Liver (tissue), 9 donors: ENCODE measurements around the gene PARD3B. TPM values are rescaled to one million over a fixed set of nuclear protein-coding genes. Genes with fewer than 3 reads are reported as not detected.

Source experiments
- DNase-seq: peaks from one replicate; pipeline ENCODE4 v3.0.0-alpha.2; 2017; ENCODE audit warnings: low spot score
- H3K27ac ChIP-seq, 2 donors: one replicate each; pipeline ENCODE4 v1.7.0; 2013; ENCODE audit warnings: inconsistent platforms in 2 of 2, low read length in 2 of 2, control low read depth in 1 of 2, low read depth in 1 of 2, mild to moderate bottlenecking in 1 of 2
- H3K27me3 ChIP-seq, 4 donors: one replicate each; pipeline versions ENCODE4 v1.6.1 to v1.7.0; 2013; ENCODE audit warnings: low read length in 3 of 4, inconsistent platforms in 1 of 4, mild to moderate bottlenecking in 1 of 4, moderate library complexity in 1 of 4; ENCODE audit not compliant: control insufficient read depth in 4 of 4, insufficient read depth in 4 of 4
- H3K36me3 ChIP-seq, 4 donors: one replicate each; pipeline versions ENCODE4 v1.6.1 to v1.7.0; 2013; ENCODE audit warnings: low read length in 3 of 4, mild to moderate bottlenecking in 3 of 4, low read depth in 1 of 4, moderate library complexity in 1 of 4; ENCODE audit not compliant: control insufficient read depth in 4 of 4, insufficient read depth in 3 of 4
- H3K4me1 ChIP-seq, 4 donors: one replicate each; pipeline versions ENCODE4 v1.6.1 to v1.7.0; 2013; ENCODE audit warnings: low read length in 3 of 4, mild to moderate bottlenecking in 3 of 4, moderate library complexity in 1 of 4; ENCODE audit not compliant: control insufficient read depth in 4 of 4, insufficient read depth in 4 of 4
- H3K4me3 ChIP-seq, 3 donors: one replicate each; pipeline versions ENCODE4 v1.6.1 to v1.7.0; 2013; ENCODE audit warnings: low read length in 3 of 3, control low read depth in 1 of 3, low read depth in 1 of 3, mild to moderate bottlenecking in 1 of 3
- H3K9ac ChIP-seq, 2 donors: one replicate each; pipeline ENCODE4 v1.7.0; 2013; ENCODE audit warnings: low read length in 2 of 2, mild to moderate bottlenecking in 2 of 2, moderate library complexity in 2 of 2, control low read depth in 1 of 2, low read depth in 1 of 2
- H3K9me3 ChIP-seq, 4 donors: one replicate each; pipeline versions ENCODE4 v1.6.1 to v1.7.0; 2013; ENCODE audit warnings: low read length in 3 of 4; ENCODE audit not compliant: control insufficient read depth in 4 of 4
- ATF3 ChIP-seq: IDR thresholded peaks from 2 replicates; pipeline ENCODE4 v1.6.1; 2016; ENCODE audit warnings: antibody characterized with exemption
- EGR1 ChIP-seq, 2 donors: IDR thresholded peaks; 2 replicates each; pipeline ENCODE4 v1.6.1; 2016 to 2018; ENCODE audit warnings: antibody characterized with exemption in 2 of 2, low read depth in 2 of 2
- FOXA2 ChIP-seq: IDR thresholded peaks from 2 replicates; pipeline ENCODE4 v1.6.1; 2016; ENCODE audit warnings: antibody characterized with exemption
- GABPA ChIP-seq, 2 donors: IDR thresholded peaks in 1 of 2; conservative IDR thresholded peaks in 1 of 2; 2 replicates each; pipeline ENCODE4 v1.6.1; 2016; ENCODE audit warnings: antibody characterized with exemption in 2 of 2, mild to moderate bottlenecking in 1 of 2, moderate library complexity in 1 of 2
- HNF4A ChIP-seq, 2 donors: conservative IDR thresholded peaks; 2 replicates each; pipeline ENCODE4 v1.6.1; 2016; ENCODE audit warnings: antibody characterized with exemption in 2 of 2, mild to moderate bottlenecking in 2 of 2
- HNF4G ChIP-seq: IDR thresholded peaks from 2 replicates; pipeline ENCODE4 v1.6.1; 2016; ENCODE audit warnings: antibody characterized with exemption
- JUND ChIP-seq, 2 donors: IDR thresholded peaks; 2 replicates each; pipeline ENCODE4 v1.6.1; 2016; ENCODE audit warnings: antibody characterized with exemption in 2 of 2
- NR2F2 ChIP-seq: IDR thresholded peaks from 2 replicates; pipeline ENCODE4 v1.6.1; 2016; ENCODE audit warnings: antibody characterized with exemption
- RXRA ChIP-seq, 2 donors: IDR thresholded peaks; 2 replicates each; pipeline ENCODE4 v1.6.1; 2017 to 2018; ENCODE audit warnings: antibody characterized with exemption in 2 of 2, mild to moderate bottlenecking in 1 of 2
- SP1 ChIP-seq: IDR thresholded peaks from 2 replicates; pipeline ENCODE4 v1.6.1; 2018; ENCODE audit warnings: antibody characterized with exemption, mild to moderate bottlenecking
- YY1 ChIP-seq: IDR thresholded peaks from 2 replicates; pipeline ENCODE4 v1.6.1; 2016; ENCODE audit warnings: antibody characterized with exemption, mild to moderate bottlenecking
- ZBTB33 ChIP-seq: IDR thresholded peaks from 2 replicates; pipeline ENCODE4 v1.6.1; 2016; ENCODE audit warnings: antibody characterized with exemption
- WGBS: extraction: QIAGEN DNeasy Blood & Tissue Kit; methylation state at CpG from one replicate; pipeline ENCODE4 v1.1.7; 2013; 5-methylcytosine and 5-hydroxymethylcytosine counted together
- polyA plus RNA-seq, 2 donors: library from polyadenylated mRNA; stranded (reverse) in 1 of 2; unstranded in 1 of 2; fragments of 200-250 nt in 1 of 2; fragments of >200 nt in 1 of 2; fragmentation: Nextera tagmentation in 1 of 2; extraction: Ambion mirVana in 1 of 2; gene quantifications; one replicate each; pipeline versions ENCODE4 v1.2.1 to v1.2.3, GENCODE V29; 2013 to 2015
- total RNA-seq, 2 donors: library from RNA; depleted of rRNA; stranded (reverse); fragments of >200 nt; gene quantifications; one replicate each; pipeline ENCODE4 v1.2.3, GENCODE V29; 2014
- TF ChIP-seq, protein P1 (sequence below): IDR thresholded peaks from 2 replicates; pipeline ENCODE4 v1.6.1; 2016; ENCODE audit warnings: antibody characterized with exemption, mild to moderate bottlenecking
- TF ChIP-seq, protein P2 (sequence below): fragments of 150-350 bp; IDR thresholded peaks from 2 replicates; pipeline ENCODE4 v1.5.1; 2017; ENCODE audit warnings: improper control_type of control experiment, low read depth, low read length; ENCODE audit not compliant: missing input control
- donor health status: healthy.
- donor health status: healthy.
- donor health status: healthy.
- donor health status: healthy.
- donor health status: healthy.

The PARD3B gene
- total and polyA plus RNA-seq, 4 donors, result 1.1 to 10.3 (median 3.7) TPM

GRCh38 chr2:205654878-205655605 is 1109.8 kb downstream of the PARD3B start (continued):
- TF ChIP-seq, protein P1, sequence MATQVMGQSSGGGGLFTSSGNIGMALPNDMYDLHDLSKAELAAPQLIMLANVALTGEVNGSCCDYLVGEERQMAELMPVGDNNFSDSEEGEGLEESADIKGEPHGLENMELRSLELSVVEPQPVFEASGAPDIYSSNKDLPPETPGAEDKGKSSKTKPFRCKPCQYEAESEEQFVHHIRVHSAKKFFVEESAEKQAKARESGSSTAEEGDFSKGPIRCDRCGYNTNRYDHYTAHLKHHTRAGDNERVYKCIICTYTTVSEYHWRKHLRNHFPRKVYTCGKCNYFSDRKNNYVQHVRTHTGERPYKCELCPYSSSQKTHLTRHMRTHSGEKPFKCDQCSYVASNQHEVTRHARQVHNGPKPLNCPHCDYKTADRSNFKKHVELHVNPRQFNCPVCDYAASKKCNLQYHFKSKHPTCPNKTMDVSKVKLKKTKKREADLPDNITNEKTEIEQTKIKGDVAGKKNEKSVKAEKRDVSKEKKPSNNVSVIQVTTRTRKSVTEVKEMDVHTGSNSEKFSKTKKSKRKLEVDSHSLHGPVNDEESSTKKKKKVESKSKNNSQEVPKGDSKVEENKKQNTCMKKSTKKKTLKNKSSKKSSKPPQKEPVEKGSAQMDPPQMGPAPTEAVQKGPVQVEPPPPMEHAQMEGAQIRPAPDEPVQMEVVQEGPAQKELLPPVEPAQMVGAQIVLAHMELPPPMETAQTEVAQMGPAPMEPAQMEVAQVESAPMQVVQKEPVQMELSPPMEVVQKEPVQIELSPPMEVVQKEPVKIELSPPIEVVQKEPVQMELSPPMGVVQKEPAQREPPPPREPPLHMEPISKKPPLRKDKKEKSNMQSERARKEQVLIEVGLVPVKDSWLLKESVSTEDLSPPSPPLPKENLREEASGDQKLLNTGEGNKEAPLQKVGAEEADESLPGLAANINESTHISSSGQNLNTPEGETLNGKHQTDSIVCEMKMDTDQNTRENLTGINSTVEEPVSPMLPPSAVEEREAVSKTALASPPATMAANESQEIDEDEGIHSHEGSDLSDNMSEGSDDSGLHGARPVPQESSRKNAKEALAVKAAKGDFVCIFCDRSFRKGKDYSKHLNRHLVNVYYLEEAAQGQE, result no peak

GRCh38 chr2:205655779-205656456 is 1110.6 kb downstream of the PARD3B start:
- peaks cover 0 to 2% (median 0%) of the 10 kb centered on the region in 4 donors for H3K36me3 ChIP-seq
- no peak overlapping the region for H3K4me3 ChIP-seq
- H3K9me3 ChIP-seq, result no peaks in the 10 kb centered on the region
- no peak for DNase-seq
- no peak overlapping the region for H3K9ac ChIP-seq
- no peak overlapping the region for H3K27ac ChIP-seq
- no peaks in the 10 kb centered on the region for H3K4me1 ChIP-seq
- H3K27me3 ChIP-seq, result no peaks in the 10 kb centered on the region
- WGBS, result 82% methylated on average over 6 of the region's 6 CpGs
- TF ChIP-seq HNF4A (conservative IDR thresholded peaks at IDR 0.05) (no peak), RXRA (IDR thresholded peaks at IDR 0.05) (no peak), EGR1 (IDR thresholded peaks at IDR 0.05; ENCODE audit: low read depth in 2 of 2) (no peak), ATF3 (no peak), NR2F2 (no peak), GABPA (IDR thresholded peaks at IDR 0.05 in 1 of 2, conservative IDR thresholded peaks at IDR 0.05 in 1 of 2) (no peak), JUND (IDR thresholded peaks at IDR 0.05) (no peak), YY1 (no peak), FOXA2 (no peak), SP1 (no peak), ZBTB33 (no peak), HNF4G (no peak)
- TF ChIP-seq, protein P2, sequence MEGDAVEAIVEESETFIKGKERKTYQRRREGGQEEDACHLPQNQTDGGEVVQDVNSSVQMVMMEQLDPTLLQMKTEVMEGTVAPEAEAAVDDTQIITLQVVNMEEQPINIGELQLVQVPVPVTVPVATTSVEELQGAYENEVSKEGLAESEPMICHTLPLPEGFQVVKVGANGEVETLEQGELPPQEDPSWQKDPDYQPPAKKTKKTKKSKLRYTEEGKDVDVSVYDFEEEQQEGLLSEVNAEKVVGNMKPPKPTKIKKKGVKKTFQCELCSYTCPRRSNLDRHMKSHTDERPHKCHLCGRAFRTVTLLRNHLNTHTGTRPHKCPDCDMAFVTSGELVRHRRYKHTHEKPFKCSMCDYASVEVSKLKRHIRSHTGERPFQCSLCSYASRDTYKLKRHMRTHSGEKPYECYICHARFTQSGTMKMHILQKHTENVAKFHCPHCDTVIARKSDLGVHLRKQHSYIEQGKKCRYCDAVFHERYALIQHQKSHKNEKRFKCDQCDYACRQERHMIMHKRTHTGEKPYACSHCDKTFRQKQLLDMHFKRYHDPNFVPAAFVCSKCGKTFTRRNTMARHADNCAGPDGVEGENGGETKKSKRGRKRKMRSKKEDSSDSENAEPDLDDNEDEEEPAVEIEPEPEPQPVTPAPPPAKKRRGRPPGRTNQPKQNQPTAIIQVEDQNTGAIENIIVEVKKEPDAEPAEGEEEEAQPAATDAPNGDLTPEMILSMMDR, result no peak
- TF ChIP-seq, protein P1, result no peak
